Loucy (cell line): ENCODE results near the gene DCLK2.

ENCODE experiments used
- H2AFZ ChIP-seq: fragments of 200-600 bp; sonication (generic); 2 replicates; pipeline ENCODE4 v1.6.0; 2016; ENCODE audit warnings: antibody characterized with exemption, mild to moderate bottlenecking, low read length, moderate library complexity
- H3F3A ChIP-seq: fragments of 200-600 bp; 2 replicates; pipeline ENCODE4 v1.6.0; 2016; ENCODE audit warnings: antibody characterized with exemption, low read depth, mild to moderate bottlenecking
- H3K27me3 ChIP-seq: fragments of 200-600 bp; sonication (generic); 2 replicates; pipeline ENCODE4 v1.6.1; 2014; ENCODE audit warnings: low read length, mild to moderate bottlenecking; ENCODE audit not compliant: insufficient read depth, poor library complexity, severe bottlenecking
- H3K36me3 ChIP-seq: fragments of 200-600 bp; sonication (generic); 2 replicates; pipeline ENCODE4 v1.6.1; 2016; ENCODE audit warnings: low read length; ENCODE audit not compliant: insufficient read depth
- H3K4me1 ChIP-seq: fragments of 200-600 bp; sonication (generic); 2 replicates; pipeline ENCODE4 v1.5.1; 2014; ENCODE audit warnings: low read length, mild to moderate bottlenecking; ENCODE audit not compliant: insufficient read depth, poor library complexity, severe bottlenecking
- H3K4me2 ChIP-seq: fragments of 200-600 bp; sonication (generic); 2 replicates; pipeline ENCODE4 v1.6.0; 2014; ENCODE audit warnings: antibody characterized with exemption, low read length, low read depth, mild to moderate bottlenecking; ENCODE audit not compliant: poor library complexity, severe bottlenecking
- H3K4me3 ChIP-seq: fragments of 200-600 bp; sonication (generic); 2 replicates; pipeline ENCODE4 v1.5.1; 2014; ENCODE audit warnings: low read length, mild to moderate bottlenecking, mixed read lengths; ENCODE audit not compliant: poor library complexity, severe bottlenecking
- H3K79me2 ChIP-seq: fragments of 200-600 bp; sonication (generic); 2 replicates; pipeline ENCODE4 v1.6.1; 2014; ENCODE audit warnings: low read length; ENCODE audit not compliant: insufficient read depth
- H3K9ac ChIP-seq: fragments of 200-600 bp; sonication (generic); 2 replicates; pipeline ENCODE4 v1.6.0; 2014; ENCODE audit warnings: mild to moderate bottlenecking, low read depth, low read length, moderate library complexity; ENCODE audit not compliant: poor library complexity, severe bottlenecking
- H3K9me2 ChIP-seq: fragments of 200-600 bp; sonication (generic); replicated peaks from 2 replicates; pipeline ENCODE4 v1.6.1; 2016; ENCODE audit warnings: low read depth, low read length, mixed read lengths
- H3K9me3 ChIP-seq: fragments of 200-600 bp; sonication (generic); 2 replicates; pipeline ENCODE4 v1.6.1; 2014; ENCODE audit warnings: mild to moderate bottlenecking, antibody characterized with exemption, low read length, low read depth; ENCODE audit not compliant: insufficient read depth
- H4K20me1 ChIP-seq: fragments of 200-600 bp; sonication (generic); 2 replicates; pipeline ENCODE4 v1.6.0; 2014; ENCODE audit warnings: antibody characterized with exemption, low read length, mild to moderate bottlenecking; ENCODE audit not compliant: insufficient read depth, poor library complexity, severe bottlenecking
- EZH2phosphoT487 ChIP-seq: fragments of 200-600 bp; IDR thresholded peaks from 2 replicates; pipeline ENCODE4 v1.6.1; 2018; ENCODE audit warnings: antibody characterized with exemption, mild to moderate bottlenecking, moderate library complexity, borderline replicate concordance
- TF ChIP-seq, protein P1 (sequence below): fragments of 200-600 bp; sonication (generic); conservative IDR thresholded peaks from 2 replicates; pipeline ENCODE4 v1.5.1; 2014; ENCODE audit warnings: mild to moderate bottlenecking, antibody characterized with exemption, low read length

Gene DCLK2

DNA sequence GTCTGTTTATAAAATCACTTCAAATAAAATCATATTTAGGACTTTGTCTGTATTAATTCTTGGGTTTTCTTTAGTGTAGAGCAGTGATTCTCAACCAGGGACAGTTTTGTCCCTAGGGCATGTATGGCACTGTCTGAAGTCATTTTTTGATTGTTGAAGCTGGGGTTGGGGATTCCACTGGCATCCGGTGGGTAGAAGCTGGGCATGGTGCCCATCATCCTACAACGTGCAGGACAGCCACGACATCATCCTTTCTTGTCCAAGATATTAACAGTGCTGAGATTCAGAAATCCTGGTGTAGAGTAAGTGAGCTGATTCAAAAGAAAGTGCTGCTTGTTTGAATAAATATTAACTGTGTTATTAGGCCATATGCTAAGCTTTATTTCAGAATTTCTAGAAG is 28.6 kb downstream of the DCLK2 start:
- H4K20me1 ChIP-seq, result no peaks in the 10 kb centered on the region
- no peaks in the 10 kb centered on the region for H3F3A ChIP-seq
- H3K9me2 ChIP-seq, result no peaks in the 10 kb centered on the region
- H3K4me2 ChIP-seq, result no peak overlapping the region
- H3K27me3 ChIP-seq, result no peaks in the 10 kb centered on the region
- no peak overlapping the region for H2AFZ ChIP-seq
- H3K4me1 ChIP-seq, result no peaks in the 10 kb centered on the region
- TF ChIP-seq, protein P1, sequence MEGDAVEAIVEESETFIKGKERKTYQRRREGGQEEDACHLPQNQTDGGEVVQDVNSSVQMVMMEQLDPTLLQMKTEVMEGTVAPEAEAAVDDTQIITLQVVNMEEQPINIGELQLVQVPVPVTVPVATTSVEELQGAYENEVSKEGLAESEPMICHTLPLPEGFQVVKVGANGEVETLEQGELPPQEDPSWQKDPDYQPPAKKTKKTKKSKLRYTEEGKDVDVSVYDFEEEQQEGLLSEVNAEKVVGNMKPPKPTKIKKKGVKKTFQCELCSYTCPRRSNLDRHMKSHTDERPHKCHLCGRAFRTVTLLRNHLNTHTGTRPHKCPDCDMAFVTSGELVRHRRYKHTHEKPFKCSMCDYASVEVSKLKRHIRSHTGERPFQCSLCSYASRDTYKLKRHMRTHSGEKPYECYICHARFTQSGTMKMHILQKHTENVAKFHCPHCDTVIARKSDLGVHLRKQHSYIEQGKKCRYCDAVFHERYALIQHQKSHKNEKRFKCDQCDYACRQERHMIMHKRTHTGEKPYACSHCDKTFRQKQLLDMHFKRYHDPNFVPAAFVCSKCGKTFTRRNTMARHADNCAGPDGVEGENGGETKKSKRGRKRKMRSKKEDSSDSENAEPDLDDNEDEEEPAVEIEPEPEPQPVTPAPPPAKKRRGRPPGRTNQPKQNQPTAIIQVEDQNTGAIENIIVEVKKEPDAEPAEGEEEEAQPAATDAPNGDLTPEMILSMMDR, result no peak
- TF ChIP-seq EZH2phosphoT487, result no peak
- no peaks in the 10 kb centered on the region for H3K79me2 ChIP-seq
- no peak overlapping the region for H3K4me3 ChIP-seq
- no peaks in the 10 kb centered on the region for H3K9me3 ChIP-seq
- no peaks in the 10 kb centered on the region for H3K36me3 ChIP-seq
- no peak overlapping the region for H3K9ac ChIP-seq

DNA sequence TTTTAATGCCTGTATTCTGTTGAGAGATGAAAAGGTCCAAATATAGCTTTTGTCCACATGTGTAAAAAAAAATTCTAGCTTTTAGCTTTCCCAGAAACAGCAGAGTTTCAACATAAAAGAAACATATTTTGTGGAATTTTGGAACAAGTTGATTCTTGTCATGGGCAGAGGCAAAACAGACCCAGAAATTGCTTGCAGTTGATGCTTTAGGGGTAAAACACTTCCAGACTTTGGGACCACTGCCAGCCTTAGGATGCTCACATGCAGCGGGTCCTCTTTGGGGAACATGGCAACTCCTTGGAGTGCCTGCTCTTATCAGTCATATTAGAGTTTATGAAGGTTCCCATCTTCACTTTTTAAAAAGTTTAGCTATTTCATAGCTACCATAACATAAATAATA is 30.4 kb downstream of the DCLK2 start:
- Histone ChIP-seq H3K27me3 (no peaks in the 10 kb centered on the region), H3K79me2 (no peaks in the 10 kb centered on the region), H3K9me2 (no peaks in the 10 kb centered on the region), H3K9ac (no peak overlapping the region), H2AFZ (no peak overlapping the region), H3K4me3 (no peak overlapping the region), H4K20me1 (no peaks in the 10 kb centered on the region), H3K4me1 (no peaks in the 10 kb centered on the region), H3F3A (no peaks in the 10 kb centered on the region), H3K36me3 (no peaks in the 10 kb centered on the region), H3K4me2 (no peak overlapping the region), H3K9me3 (no peaks in the 10 kb centered on the region)
- TF ChIP-seq EZH2phosphoT487, result no peak
- TF ChIP-seq, protein P1, result no peak

DNA sequence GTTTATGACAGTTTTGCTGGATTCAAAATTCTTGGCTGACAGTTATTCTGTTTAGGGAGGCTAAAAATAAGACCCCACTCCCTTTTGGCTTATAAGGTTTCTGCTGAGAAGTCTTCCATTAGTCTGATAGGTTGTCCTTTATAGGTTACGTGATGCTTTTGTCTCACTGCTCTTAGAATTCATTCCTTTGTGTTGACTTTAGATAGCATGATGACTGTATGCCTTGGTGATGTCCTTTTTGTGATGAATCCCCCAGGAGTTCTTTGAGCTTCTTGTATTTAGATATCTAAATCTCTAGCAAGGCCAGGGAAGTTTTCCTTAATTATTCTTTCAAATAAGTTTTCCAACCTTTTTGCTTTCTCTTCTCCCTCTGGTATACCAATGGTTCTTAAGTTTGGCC is 36.4 kb downstream of the DCLK2 start:
- H3K79me2 ChIP-seq, result no peaks in the 10 kb centered on the region
- no peak overlapping the region for H3K9ac ChIP-seq
- H2AFZ ChIP-seq, result no peak overlapping the region
- no peaks in the 10 kb centered on the region for H3K4me1 ChIP-seq
- H3F3A ChIP-seq, result no peaks in the 10 kb centered on the region
- H3K27me3 ChIP-seq, result no peaks in the 10 kb centered on the region
- 0 out of 2 replicates have a peak, but pooled peaks cover 4% of the 10 kb centered on the region for H3K9me2 ChIP-seq
- no peaks in the 10 kb centered on the region for H3K9me3 ChIP-seq
- TF ChIP-seq EZH2phosphoT487, result no peak
- TF ChIP-seq, protein P1, result no peak
- H3K36me3 ChIP-seq, result no peaks in the 10 kb centered on the region
- no peak overlapping the region for H3K4me3 ChIP-seq
- H3K4me2 ChIP-seq, result no peak overlapping the region
- no peaks in the 10 kb centered on the region for H4K20me1 ChIP-seq
